NCI-H774 (cell line): Measurements from ENCODE around the gene SUSD4.

Source experiments
- DNase-seq: peaks from one replicate; lab custom pipeline; 2025; lab: John Stamatoyannopoulos, UW

The SUSD4 gene

DNA sequence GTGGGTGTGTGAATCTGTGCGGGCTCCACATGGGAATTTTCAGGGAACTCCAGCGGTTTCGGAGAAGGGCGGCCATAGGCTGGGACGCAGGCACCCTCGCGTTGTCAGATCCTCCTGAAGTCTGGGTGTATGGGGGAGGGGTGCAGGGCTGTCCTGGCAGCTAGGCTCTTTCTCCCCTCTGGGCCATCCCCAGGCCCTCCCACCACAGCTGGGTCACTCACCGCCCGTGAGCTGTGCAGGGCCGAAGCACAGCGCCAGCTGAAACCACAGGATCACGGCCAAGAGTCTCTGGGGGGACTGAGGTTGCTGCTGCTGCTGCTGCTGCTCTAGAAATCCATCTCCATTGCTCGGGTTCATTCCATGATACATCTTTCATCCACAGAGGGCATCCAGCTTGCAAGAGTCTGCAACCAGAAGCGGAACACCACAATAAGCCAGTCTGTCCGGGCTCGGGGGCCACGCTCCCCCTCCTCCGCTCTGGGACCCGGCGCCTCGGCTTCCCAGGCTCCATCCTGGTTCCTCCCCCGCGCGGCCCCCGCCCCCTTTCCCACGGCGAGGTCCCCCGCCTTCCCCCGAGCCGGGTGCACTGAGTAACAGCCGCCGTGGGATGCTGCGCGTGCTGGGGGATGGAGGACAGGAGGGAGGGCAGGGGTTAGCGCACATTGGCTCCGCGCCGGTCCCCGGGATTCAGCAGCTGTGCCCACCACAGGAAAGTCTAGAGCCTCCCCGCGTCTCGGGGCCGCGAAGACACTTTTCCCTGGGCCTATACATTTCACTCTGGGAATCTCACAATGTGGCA, 720 bp downstream of the SUSD4 start:
- no peak for DNase-seq

DNA sequence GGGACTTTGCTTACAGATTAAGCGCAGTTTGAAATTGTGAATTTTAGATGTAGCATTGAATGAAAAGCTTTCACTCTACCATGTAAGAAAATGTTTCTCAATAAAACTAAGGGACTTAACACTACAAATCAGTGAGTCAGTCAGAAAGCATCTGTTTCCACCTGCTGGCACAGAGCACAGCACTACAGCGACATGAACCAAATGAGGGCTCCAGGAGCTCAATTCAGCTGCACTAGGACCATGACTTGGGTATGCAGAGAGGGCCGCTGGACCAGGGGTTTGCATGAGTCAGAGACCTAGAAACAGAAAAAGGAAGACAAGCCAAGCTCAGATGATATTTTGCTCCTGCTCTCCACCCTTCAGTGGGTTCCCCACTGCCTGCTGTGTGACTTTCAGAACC, 5.2 kb downstream of the SUSD4 start:
- no peak for DNase-seq

DNA sequence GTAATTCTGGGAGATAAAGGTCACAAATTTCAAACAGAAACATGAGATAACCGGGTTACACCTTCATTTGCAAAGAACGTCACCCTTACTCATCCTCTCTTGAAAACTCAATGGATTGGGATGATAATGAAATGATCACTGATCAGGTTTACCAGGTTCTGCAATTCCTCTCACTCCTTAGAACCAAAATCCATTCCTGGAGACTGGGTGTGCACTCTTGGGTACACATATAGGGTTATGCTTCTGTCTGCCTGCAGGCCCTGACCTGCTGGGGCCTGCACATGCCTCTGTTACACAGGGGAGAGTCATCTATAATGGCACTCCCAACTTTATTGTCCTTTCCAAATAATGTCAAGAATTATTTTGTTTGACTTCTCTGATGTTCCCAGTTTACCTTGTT, 8.3 kb downstream of the SUSD4 start:
- no peak for DNase-seq

- DNase-seq = no peak
These were observed 10.0 kb downstream of the SUSD4 start for GRCh38 chr1:223353939-223354338.

GRCh38 chr1:223352944-223353343, 11.0 kb downstream of the SUSD4 start:
- no peak for DNase-seq

GRCh38 chr1:223350361-223350908, 13.5 kb downstream of the SUSD4 start:
- DNase-seq = no peak

GRCh38 chr1:223349241-223349640, 14.7 kb downstream of the SUSD4 start:
- DNase-seq = no peak

DNA sequence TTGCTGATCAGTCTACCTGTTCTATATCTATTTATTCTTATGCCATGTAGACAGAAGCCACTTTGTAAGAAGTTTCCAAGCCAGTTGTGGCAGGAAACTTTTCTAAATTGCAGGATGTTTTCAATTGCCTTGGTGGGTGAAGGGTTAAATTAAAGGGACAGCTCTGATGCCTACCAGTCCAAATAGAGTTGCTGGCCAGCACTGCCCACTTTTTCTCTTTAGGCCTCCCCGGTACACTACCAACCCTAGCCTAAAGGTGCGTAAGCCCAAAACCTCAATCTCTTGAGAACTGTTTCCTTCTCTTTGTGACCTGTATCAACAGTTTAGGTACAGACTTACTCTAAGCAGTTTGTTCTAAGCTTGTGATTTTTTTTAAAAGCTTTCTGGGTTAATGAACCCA, 15.5 kb downstream of the SUSD4 start:
- DNase-seq = no peak

DNA sequence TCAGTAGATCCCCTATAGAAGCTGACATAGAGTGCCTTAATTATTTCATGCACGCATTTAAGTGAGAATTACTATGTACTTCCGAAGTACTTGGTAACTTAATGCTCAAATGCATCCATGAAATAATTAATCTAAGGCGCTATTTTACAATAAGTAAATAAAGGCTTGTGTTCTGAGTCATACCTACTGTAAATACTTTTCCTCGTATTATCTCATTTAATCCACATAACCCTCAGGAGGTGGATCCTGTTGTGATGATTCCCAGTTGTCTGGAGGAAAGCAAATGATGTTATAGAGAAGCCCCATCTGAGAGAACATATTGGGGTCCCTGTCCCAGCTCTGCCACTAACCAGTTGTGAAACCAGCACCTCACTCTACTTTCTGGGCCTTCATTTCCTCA, 16.4 kb downstream of the SUSD4 start:
- DNase-seq = no peak

DNA sequence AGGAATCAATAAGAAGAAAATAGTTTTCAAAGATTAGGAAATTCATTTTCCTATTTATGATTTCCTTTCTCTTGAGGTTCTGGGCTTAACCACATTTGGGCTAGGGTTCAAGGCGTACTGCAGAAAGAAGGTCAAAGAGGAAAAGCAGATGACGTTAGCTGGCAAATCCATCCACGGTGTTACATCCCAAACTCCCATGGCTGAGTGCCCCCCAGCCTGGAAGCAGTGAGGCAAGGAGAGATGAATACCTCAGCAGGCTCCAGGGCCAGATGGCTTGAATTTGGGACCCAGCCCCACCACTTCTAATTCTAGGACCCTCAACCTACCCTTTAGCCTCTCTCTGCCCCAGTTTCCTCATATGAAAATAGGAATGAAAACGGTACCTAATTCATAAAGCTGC, 17.7 kb downstream of the SUSD4 start:
- DNase-seq = no peak

- DNase-seq = no peak
These were observed 18.3 kb downstream of the SUSD4 start for GRCh38 chr1:223345720-223346119.

DNA sequence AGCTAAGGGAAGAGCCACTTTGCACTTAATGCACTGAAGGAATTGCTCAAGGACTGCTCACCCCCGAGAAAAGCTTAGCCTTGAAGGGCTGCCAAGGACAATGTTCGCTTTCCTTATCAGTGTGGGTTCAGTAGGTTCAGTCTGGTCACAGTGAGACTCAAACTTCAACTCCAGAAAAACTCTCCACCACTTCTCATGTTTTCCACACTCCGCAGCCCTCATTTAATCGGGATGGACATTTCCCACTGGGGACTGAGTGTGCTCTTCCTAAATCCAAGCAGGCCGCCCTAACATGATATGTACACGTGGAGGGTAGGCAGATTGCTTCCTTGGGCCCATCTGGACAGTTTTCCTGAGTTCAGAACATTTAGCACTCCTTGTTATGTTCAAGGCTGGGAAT, 19.5 kb downstream of the SUSD4 start:
- DNase-seq = no peak

GRCh38 chr1:223343692-223344091, 20.3 kb downstream of the SUSD4 start:
- no peak for DNase-seq

DNA sequence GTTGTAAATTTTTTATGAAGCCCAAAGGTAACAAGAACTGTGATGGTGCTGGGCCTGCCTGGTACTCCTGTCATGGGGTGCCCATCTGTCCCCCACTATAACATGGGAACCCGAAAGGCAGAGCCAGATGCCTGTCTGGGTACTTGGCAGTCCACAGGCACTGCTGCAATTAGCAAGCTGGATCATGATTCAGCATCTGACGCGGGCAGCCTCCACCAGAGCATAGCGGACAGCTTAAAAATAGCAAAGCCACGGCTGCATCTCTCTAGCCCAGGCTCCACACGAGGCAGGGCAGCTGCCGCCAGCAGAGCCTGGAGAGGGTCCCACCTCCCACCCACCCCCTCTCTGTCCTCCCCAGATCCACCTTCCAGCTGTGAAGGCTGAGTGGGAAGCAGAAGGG, 22.9 kb downstream of the SUSD4 start:
- DNase-seq = no peak

DNA sequence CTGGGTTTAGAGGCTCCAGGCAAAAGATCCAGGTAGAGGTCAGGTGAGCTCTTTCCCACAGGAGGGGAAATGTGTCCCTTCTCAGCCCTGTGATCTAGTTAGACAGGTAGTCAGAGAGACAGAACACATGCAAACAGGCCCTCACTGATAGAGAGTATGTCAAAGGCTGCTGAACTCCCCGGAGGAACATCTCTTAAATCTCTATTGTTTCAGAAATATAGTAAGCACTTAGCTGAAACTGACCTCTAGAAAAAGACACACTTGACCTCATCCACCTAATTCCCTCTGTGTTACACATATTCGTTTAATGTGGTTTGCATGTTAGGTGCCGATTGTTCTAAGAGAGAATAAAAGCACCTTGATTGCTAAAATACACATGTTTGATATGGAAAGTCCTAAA, 23.3 kb downstream of the SUSD4 start:
- DNase-seq = no peak

GRCh38 chr1:223339861-223340260, 24.1 kb downstream of the SUSD4 start:
- DNase-seq = no peak

GRCh38 chr1:223338811-223339746, 24.9 kb downstream of the SUSD4 start:
- no peak for DNase-seq

GRCh38 chr1:223337174-223337869, 26.7 kb downstream of the SUSD4 start:
- DNase-seq = no peak

- DNase-seq = no peak
These were observed 29.8 kb downstream of the SUSD4 start for GRCh38 chr1:223334156-223334555.

DNA sequence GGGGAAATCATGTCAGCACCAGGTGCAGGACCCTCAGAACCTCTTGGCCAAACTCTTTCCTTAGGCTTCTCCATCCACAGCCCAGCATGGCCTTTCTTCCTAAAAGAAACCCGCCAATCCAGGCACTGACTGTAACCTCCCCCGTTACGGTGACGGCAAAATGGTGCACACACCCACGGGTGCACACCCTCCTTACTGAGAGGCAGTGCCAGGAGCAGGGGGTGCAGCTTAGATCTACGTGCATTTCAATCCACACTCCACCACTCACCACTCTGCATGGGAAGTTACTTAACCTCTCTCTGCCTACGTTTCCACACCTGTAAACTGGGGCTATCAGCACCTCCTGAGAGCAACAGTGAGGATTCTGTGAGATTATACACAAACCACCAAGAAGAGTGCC, 31.0 kb downstream of the SUSD4 start:
- no peak for DNase-seq

DNA sequence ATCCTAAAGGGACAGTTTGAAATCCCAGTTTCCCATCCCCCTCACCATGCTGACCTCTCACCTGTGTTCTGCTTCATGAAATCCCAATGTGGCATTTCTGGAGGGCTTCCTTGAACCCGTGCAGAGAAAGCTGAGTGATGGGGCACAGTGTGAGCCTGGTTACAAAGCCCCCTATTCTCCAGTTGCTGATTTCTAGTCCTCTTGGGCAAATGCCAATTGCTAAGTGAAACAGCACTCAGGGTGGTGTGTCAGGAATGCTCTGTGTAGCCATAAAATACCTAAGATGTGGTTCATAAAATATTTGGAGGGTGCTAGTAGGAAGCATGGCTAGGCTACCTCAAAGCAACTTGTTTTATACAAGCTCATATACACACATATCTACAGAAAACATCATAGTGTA, 32.0 kb downstream of the SUSD4 start:
- no peak for DNase-seq

- DNase-seq = no peak
These were observed 32.7 kb downstream of the SUSD4 start for GRCh38 chr1:223331301-223331700.
